Measurements from ENCODE around the gene MMAB. TPM values are rescaled to one million over a fixed set of nuclear protein-coding genes. Genes with fewer than 3 reads are reported as not detected.

The MMAB gene
- total and polyA plus RNA-seq, 2 of the 13 experiments (the other 11 are each of a cell fraction or from before 2014, with no cell fraction given), result 26.1 to 77.3 TPM

DNA sequence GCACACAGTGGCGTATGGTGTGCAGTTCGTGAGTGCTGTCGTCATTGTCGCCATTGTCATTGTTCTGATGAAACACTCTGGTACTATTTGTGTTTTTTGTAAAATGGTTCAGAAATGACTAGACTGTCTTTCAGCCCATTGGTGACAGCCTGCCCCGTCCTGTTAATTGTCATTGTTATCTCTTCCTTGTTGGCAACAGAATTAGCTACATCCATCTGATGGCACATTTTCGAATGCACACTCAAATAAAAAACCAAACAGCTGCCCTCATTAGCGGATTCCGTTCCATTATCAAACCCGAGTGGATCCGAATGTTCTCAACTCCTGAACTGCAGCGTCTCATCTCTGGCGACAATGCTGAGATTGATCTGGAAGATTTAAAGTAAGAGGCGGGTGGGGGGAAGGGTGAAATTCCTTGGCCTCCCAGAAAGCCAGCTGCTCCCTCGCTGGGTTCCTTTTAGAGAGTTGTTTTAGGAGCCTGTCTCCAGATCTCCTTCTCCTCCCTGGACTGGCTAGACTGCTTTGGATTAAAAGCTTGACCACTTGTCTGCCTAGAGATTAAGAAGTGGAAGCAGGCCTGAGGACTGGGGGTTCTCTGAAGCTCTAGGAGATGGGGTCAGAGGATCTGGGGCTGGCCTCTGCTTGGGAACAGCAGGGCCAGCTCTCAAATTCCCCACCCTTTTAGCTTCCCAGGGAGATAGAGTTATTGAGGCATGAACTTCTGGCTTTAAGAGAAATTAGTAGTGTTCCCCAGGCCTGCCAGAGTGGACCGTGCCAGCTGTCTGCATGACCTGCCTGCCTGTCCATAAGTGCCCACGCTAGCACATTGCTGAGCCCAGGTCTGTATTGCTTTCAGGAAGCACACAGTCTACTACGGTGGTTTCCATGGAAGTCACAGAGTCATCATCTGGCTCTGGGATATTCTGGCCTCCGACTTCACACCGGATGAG, 43.3 kb downstream of the MMAB start:
- no peak for DNase-seq (ENCODE audit: low spot score)
- no peak for ATAC-seq
- peaks cover 8 to 16% of the 10 kb centered on the region in 2 experiments; a peak in 4 of 5 replicates for H3K36me3 ChIP-seq (replicated peaks in 1 of 2; ENCODE audit: control insufficient read depth in 1 of 2, insufficient read depth in 2 of 2, low read length in 2 of 2)
- H3K4me3 ChIP-seq (replicated peaks in 1 of 3; ENCODE audit: insufficient read depth in 1 of 3, low read depth in 2 of 3, low read length in 3 of 3), result no peak overlapping the region
- TF ChIP-seq ZNF576 (CRISPR knock-in tag; IDR thresholded peaks at IDR 0.05) (no peak), DPF2 (CRISPR knock-in tag; IDR thresholded peaks at IDR 0.05; ENCODE audit: borderline replicate concordance, low read depth) (no peak), RXRA (CRISPR knock-in tag; IDR thresholded peaks at IDR 0.05) (no peak), ZNF3 (CRISPR knock-in tag; IDR thresholded peaks at IDR 0.05) (no peak), BRCA1 (CRISPR knock-in tag; IDR thresholded peaks at IDR 0.05) (no peak), ZNF552 (CRISPR knock-in tag; IDR thresholded peaks at IDR 0.05; ENCODE audit: borderline replicate concordance) (no peak), SYNCRIP (IDR thresholded peaks at IDR 0.05; ENCODE audit: insufficient read depth, low read depth, low read length) (no peak), CBX5 (CRISPR knock-in tag; IDR thresholded peaks at IDR 0.05; ENCODE audit: borderline replicate concordance) (no peak), MTA1 (CRISPR knock-in tag; IDR thresholded peaks at IDR 0.05; ENCODE audit: borderline replicate concordance) (no peak), ZNF251 (CRISPR knock-in tag; IDR thresholded peaks at IDR 0.05) (no peak), KMT2A (CRISPR knock-in tag; IDR thresholded peaks at IDR 0.05) (no peak), KLF15 (CRISPR knock-in tag; IDR thresholded peaks at IDR 0.05; ENCODE audit: borderline replicate concordance) (no peak)
- TF ChIP-seq, protein P1, sequence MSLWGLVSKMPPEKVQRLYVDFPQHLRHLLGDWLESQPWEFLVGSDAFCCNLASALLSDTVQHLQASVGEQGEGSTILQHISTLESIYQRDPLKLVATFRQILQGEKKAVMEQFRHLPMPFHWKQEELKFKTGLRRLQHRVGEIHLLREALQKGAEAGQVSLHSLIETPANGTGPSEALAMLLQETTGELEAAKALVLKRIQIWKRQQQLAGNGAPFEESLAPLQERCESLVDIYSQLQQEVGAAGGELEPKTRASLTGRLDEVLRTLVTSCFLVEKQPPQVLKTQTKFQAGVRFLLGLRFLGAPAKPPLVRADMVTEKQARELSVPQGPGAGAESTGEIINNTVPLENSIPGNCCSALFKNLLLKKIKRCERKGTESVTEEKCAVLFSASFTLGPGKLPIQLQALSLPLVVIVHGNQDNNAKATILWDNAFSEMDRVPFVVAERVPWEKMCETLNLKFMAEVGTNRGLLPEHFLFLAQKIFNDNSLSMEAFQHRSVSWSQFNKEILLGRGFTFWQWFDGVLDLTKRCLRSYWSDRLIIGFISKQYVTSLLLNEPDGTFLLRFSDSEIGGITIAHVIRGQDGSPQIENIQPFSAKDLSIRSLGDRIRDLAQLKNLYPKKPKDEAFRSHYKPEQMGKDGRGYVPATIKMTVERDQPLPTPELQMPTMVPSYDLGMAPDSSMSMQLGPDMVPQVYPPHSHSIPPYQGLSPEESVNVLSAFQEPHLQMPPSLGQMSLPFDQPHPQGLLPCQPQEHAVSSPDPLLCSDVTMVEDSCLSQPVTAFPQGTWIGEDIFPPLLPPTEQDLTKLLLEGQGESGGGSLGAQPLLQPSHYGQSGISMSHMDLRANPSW (CRISPR knock-in tag; IDR thresholded peaks at IDR 0.05; ENCODE audit: borderline replicate concordance), result no peak
- in situ Hi-C loops (cut with HindIII; ENCODE audit: extremely low pct_ligation_motif_present, low pct_unique_long_range_greater_than_20kb), result no loop called here
- no peaks in the 10 kb centered on the region for H4K20me1 ChIP-seq (ENCODE audit: insufficient read depth, low read length)
- WGBS (ENCODE audit: low lambda C conversion rate), result 91% methylated on average over 19 of the region's 19 CpGs
- POLR2A ChIA-PET, result no interaction called here
- no peak overlapping the region for H3K27ac ChIP-seq (ENCODE audit: extremely low read length, insufficient read depth, low read length)
- CTCF ChIA-PET (ENCODE audit: low intra/inter-chr PET ratio, low total read pairs), result no interaction called here
- peaks cover 16% of the 10 kb centered on the region for H3K4me1 ChIP-seq (ENCODE audit: insufficient read depth, low read length)
- no peaks in the 10 kb centered on the region for H3K27me3 ChIP-seq (ENCODE audit: control insufficient read depth in 1 of 2, insufficient read depth in 2 of 2, low read length in 2 of 2)
- intact Hi-C loops (cut with micrococcal nuclease; ENCODE audit: unreplicated experiment), result no loop called here
- no peaks in the 10 kb centered on the region for H3K9me3 ChIP-seq (ENCODE audit: low read length)
- no peak overlapping the region for H2AFZ ChIP-seq (ENCODE audit: low read length)
- no peak for FAIRE-seq
- BruUV-seq (replicated peaks), result no TSS peak
- no peak overlapping the region for H3K9ac ChIP-seq (ENCODE audit: insufficient read depth, low read depth, low read length)
- no peak overlapping the region for H3K4me2 ChIP-seq (ENCODE audit: low read depth, low read length)
- no peaks in the 10 kb centered on the region for H3K79me2 ChIP-seq (ENCODE audit: insufficient read depth, low read length)

Measured in HepG2 (cell line).